HUES48 (cell line): ENCODE results near the gene TBP.
"Not testable (repeated sequence)": the region's sequence is repeated elsewhere in the genome, so short reads cannot be mapped to it uniquely, and the experiment has no call there.

ENCODE experiments used
- H3K27ac ChIP-seq: one replicate; pipeline ENCODE4 v1.7.0; 2013; ENCODE audit warnings: low read depth, low read length, inconsistent platforms
- H3K27me3 ChIP-seq: 2 replicates; pipeline ENCODE4 v1.6.1; 2013; ENCODE audit warnings: mild to moderate bottlenecking, low read length; ENCODE audit not compliant: control insufficient read depth, insufficient read depth
- H3K36me3 ChIP-seq: 2 replicates; pipeline ENCODE4 v1.6.1; 2013; ENCODE audit warnings: low read length; ENCODE audit not compliant: control insufficient read depth, insufficient read depth
- H3K4me1 ChIP-seq: 2 replicates; pipeline ENCODE4 v1.6.1; 2013; ENCODE audit warnings: mild to moderate bottlenecking, low read length; ENCODE audit not compliant: control insufficient read depth, insufficient read depth
- H3K4me3 ChIP-seq: 2 replicates; pipeline ENCODE4 v1.5.1; 2013; ENCODE audit warnings: mild to moderate bottlenecking, low read depth, low read length
- H3K9ac ChIP-seq: 2 replicates; pipeline ENCODE4 v1.6.1; 2013; ENCODE audit warnings: mild to moderate bottlenecking, low read depth, low read length, moderate library complexity
- H3K9me3 ChIP-seq: 2 replicates; pipeline ENCODE4 v1.6.1; 2013; ENCODE audit warnings: low read length; ENCODE audit not compliant: control insufficient read depth, insufficient read depth

The TBP gene

DNA sequence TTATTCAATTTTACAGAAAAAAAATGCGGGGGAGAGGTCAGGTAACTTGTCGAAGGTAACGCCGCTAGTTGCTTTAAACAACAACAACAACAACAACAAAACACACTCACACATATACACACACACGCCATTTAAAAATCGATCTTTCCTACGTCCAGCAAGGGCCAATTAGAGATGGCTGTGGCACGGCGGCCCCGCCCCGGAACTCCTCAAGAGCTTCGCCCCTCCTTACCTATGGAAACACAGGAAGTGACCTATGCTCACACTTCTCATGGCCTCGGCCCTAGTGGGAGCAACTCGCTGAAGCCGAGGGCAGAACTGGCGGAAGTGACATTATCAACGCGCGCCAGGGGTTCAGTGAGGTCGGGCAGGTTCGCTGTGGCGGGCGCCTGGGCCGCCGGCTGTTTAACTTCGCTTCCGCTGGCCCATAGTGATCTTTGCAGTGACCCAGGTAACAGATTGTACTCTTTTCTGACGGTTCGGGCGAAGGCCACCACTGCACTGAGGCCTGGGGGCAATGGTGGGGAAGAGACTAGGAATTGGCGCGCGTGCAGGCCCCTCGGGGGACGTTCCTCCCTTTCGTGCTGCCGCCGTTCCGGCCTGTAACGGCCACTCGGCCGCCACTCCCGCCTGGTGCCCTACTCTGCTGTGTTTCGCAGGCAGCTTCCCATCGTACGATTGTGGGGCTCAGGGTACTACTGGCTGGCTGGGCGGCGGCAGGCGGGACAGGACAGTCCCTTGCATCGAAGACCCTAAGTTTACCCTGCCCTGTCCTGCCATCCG lies at the start of gene TBP:
Gene TBP (plus strand): TSS at position 357 of the 783 bp plus-strand sequence. CDS start 2,661 bp downstream, outside the sequence.
- H3K36me3 ChIP-seq: peaks cover 30% of the 10 kb centered on the region
- no peaks in the 10 kb centered on the region for H3K27me3 ChIP-seq
- peak within 1 kb of the TSS; percentile 84 for H3K4me3 ChIP-seq
- H3K9ac ChIP-seq: peak within 1 kb of the TSS; percentile 78
- no peaks in the 10 kb centered on the region for H3K9me3 ChIP-seq
- H3K27ac ChIP-seq: peak within 1 kb of the TSS; percentile 97
- H3K4me1 ChIP-seq: peaks cover 13% of the 10 kb centered on the region

DNA sequence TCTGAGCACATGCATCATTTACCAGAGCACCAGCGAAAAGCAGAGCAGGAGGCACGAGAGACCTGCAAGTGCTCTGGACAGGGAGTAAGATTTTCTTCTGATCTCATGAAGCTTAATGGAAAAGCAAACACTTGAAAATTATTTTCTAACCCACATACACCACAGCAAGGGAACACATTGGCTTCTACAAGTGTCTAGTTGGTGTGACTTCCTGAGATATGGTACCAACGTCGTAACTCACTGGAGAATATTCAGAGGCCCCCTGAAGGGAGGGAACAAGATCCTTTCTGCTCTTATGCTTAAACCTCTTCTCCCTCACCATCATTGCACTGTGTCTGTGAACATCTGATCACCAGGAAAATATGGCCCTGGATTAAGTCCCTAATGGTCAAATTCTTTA lies 49.7 kb upstream of the TBP start:
- no peaks in the 10 kb centered on the region; the same call in 1 of the 2 replicates for H3K27me3 ChIP-seq

DNA sequence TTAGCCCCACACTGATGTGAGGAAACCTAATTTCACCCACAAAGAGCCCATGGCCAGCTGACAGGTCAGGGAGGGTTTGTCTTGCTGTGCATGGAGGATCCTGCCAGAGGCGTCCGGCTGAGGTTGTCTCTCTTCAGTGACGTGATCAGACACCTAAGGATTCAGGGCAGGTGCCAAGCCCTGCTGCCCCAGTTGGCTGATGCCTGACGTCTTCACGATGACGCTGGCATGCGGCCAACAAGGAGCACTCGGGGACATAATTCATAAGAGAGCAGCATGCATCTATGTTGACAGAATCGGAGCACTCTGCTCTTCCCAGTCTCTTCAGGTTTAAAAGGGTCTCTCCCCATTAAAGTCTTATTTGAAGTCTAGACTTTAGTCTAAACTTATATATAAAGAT lies 48.9 kb upstream of the TBP start:
- no peak overlapping the region for H3K9ac ChIP-seq
- no peak overlapping the region for H3K4me3 ChIP-seq
- no peaks in the 10 kb centered on the region; the same call in 1 of the 2 replicates for H3K27me3 ChIP-seq
- no peaks in the 10 kb centered on the region for H3K36me3 ChIP-seq
- no peaks in the 10 kb centered on the region for H3K4me1 ChIP-seq
- H3K27ac ChIP-seq: no peak overlapping the region
- H3K9me3 ChIP-seq: no peaks in the 10 kb centered on the region

More for the DNA sequence above, 49.7 kb upstream of the TBP start:
- Histone ChIP-seq H3K36me3 (no peaks in the 10 kb centered on the region), H3K27ac (no peak overlapping the region), H3K4me3 (no peak overlapping the region), H3K4me1 (no peaks in the 10 kb centered on the region), H3K9ac (no peak overlapping the region), H3K9me3 (no peaks in the 10 kb centered on the region)

DNA sequence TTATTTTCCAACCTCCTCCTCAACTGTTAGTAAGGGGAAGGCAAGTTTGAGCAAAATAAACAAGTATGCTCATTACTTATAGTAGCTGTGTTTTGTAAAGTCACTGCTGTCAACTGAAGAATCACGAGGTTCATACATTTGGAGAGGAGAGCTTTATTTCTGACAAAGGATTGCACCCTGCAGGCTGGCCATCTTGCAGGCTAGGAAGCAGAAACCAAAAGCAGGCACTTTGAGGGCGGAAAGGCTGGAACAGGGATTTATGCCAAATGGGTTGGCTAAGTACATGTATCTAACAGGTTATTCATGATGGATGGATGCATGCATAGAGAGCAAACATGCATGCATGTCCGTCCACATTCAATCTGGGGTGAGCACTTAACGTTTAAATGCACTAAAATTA lies 47.7 kb upstream of the TBP start:
- no peak overlapping the region for H3K27ac ChIP-seq
- no peaks in the 10 kb centered on the region for H3K4me1 ChIP-seq
- no peaks in the 10 kb centered on the region; the same call in 1 of the 2 replicates for H3K27me3 ChIP-seq
- H3K36me3 ChIP-seq: no peaks in the 10 kb centered on the region
- no peak overlapping the region for H3K9ac ChIP-seq
- H3K4me3 ChIP-seq: no peak overlapping the region
- H3K9me3 ChIP-seq: no peaks in the 10 kb centered on the region

DNA sequence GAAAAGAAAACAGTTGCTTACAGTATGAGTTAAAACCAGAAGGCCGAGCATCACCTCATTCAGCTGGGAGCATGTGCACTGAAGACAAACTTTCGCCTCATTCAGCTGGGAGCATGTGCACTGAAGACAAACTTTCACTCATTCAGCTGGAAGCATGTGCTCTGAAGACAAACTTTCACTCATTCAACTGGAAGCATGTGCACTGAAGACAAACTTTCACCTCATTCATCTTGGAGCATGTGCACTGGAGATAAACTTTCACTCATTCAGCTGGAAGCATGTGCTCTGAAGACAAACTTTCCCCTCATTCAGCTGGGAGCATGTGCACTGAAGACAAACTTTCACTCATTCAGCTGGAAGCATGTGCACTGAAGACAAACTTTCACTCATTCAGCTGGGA lies 46.4 kb upstream of the TBP start:
- H3K27me3 ChIP-seq, H3K27ac ChIP-seq, H3K4me1 ChIP-seq, H3K9ac ChIP-seq, H3K36me3 ChIP-seq, H3K4me3 ChIP-seq, H3K9me3 ChIP-seq: not testable (repeated sequence)

DNA sequence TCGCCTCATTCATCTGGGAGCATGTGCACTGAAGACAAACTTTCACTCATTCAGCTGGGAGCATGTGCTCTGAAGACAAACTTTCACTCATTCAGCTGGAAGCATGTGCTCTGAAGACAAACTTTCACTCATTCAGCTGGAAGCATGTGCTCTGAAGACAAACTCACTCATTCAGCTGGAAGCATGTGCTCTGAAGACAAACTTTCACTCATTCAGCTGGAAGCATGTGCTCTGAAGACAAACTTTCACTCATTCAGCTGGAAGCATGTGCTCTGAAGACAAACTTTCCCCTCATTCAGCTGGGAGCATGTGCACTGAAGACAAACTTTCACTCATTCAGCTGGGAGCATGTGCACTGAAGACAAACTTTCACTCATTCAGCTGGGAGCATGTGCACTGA lies 45.9 kb upstream of the TBP start:
- not testable (repeated sequence) for H3K4me3 ChIP-seq, H3K4me1 ChIP-seq, H3K27me3 ChIP-seq, H3K27ac ChIP-seq, H3K9ac ChIP-seq, H3K36me3 ChIP-seq, H3K9me3 ChIP-seq

DNA sequence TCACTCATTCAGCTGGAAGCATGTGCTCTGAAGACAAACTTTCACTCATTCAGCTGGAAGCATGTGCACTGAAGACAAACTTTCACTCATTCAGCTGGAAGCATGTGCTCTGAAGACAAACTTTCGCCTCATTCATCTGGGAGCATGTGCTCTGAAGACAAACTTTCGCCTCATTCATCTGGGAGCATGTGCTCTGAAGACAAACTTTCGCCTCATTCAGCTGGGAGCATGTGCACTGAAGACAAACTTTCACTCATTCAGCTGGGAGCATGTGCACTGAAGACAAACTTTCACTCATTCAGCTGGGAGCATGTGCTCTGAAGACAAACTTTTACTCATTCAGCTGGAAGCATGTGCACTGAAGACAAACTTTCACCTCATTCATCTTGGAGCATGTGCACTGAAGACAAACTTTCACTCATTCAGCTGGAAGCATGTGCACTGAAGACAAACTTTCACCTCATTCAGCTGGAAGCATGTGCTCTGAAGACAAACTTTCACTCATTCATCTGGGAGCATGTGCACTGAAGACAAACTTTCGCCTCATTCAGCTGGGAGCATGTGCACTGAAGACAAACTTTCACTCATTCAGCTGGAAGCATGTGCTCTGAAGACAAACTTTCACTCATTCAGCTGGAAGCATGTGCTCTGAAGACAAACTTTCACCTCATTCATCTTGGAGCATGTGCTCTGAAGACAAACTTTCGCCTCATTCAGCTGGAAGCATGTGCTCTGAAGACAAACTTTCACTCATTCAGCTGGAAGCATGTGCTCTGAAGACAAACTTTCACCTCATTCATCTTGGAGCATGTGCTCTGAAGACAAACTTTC lies 45.1 kb upstream of the TBP start:
- not testable (repeated sequence) for H3K27me3 ChIP-seq, H3K36me3 ChIP-seq, H3K9me3 ChIP-seq, H3K4me1 ChIP-seq, H3K27ac ChIP-seq, H3K9ac ChIP-seq, H3K4me3 ChIP-seq

DNA sequence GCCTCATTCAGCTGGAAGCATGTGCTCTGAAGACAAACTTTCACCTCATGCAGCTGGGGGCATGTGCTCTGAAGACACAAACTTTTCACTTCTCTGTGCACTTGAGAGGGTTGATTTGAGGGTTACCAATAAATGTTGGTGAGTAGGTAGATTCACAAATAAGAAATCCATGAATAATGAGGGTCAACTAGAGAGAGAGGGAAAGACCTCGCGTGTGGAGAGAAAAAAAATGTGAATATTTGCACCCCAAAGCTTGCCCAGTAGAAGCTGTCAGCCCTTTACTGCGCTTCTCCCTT lies 44.5 kb upstream of the TBP start:
- Histone ChIP-seq H3K27me3 (no peaks in the 10 kb centered on the region), H3K27ac (no peak overlapping the region), H3K9me3 (no peaks in the 10 kb centered on the region), H3K9ac (no peak overlapping the region), H3K36me3 (no peaks in the 10 kb centered on the region), H3K4me1 (no peaks in the 10 kb centered on the region), H3K4me3 (no peak overlapping the region)

DNA sequence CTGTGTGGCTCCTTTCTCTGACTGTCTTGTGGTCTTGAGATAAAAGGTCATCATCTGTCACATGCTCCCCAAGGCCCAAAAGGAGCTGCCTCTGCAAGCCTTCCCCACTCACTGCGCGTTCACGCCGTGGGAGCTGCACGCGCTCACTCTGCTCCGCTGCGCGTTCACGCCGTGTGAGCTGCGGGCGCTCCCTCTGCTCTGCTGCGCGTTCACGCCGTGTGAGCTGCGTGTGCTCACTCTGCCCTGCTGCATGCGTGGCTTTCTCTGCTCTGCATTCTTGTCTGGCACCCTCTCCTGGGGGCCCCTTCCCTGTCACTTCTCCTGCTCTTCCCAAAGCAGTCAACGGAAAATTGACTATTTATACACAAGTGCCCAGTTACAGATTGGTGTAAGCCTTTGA lies 43.5 kb upstream of the TBP start:
- no peaks in the 10 kb centered on the region for H3K27me3 ChIP-seq
- H3K9me3 ChIP-seq: no peaks in the 10 kb centered on the region
- no peaks in the 10 kb centered on the region for H3K4me1 ChIP-seq
- no peaks in the 10 kb centered on the region for H3K36me3 ChIP-seq
- no peak overlapping the region for H3K27ac ChIP-seq
- H3K9ac ChIP-seq: no peak overlapping the region
- no peak overlapping the region for H3K4me3 ChIP-seq

DNA sequence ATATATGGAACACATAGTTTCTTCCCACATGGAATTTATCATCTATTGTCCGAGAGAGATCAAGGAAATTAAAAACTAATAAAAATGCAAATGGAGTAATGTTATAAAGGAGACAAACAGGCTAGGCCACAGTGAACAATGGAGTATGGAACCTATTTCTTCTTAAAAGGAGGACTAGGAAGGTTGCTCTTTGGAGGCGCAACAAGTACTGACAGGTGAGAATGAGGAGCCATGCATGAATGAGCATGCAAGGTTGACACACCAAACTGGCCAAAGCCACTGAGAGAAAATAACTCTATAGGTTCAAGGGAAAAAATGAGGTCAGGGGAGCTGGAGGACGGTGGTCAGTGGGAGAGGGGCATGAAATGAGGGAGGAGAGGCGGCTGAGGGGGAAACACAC lies 41.9 kb upstream of the TBP start:
- Histone ChIP-seq H3K4me3 (no peak overlapping the region), H3K27ac (no peak overlapping the region), H3K9me3 (no peaks in the 10 kb centered on the region), H3K27me3 (no peaks in the 10 kb centered on the region), H3K4me1 (no peaks in the 10 kb centered on the region), H3K9ac (no peak overlapping the region), H3K36me3 (no peaks in the 10 kb centered on the region)

DNA sequence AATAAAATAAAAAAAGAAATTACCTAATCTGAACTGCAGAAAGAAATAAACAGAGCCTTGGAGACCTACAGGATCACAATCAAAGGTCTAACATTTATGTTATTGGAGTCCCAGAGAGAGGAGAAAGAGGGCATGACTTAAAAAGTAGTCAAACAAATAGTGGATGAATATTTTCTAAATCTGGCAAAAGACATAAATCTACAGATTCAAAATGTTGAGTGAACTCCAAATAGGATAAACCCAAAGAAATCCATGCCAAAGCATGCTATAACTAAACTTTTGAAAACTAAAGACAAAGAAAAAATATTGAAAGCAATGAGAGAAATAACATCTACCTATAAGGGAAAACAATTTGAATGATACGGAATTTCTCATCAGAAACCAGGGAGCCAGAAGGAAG lies 39.3 kb upstream of the TBP start:
- no peak overlapping the region for H3K27ac ChIP-seq
- no peaks in the 10 kb centered on the region for H3K27me3 ChIP-seq
- no peaks in the 10 kb centered on the region for H3K36me3 ChIP-seq
- H3K9me3 ChIP-seq: no peaks in the 10 kb centered on the region
- no peak overlapping the region for H3K9ac ChIP-seq
- no peak overlapping the region for H3K4me3 ChIP-seq
- no peaks in the 10 kb centered on the region for H3K4me1 ChIP-seq
